Natural killer cell (primary cell): Measurements from ENCODE around the gene CAND2. TPM values are rescaled to one million over a fixed set of nuclear protein-coding genes. Genes with fewer than 3 reads are reported as not detected.
A peak's percentile ranks its signal among the peaks of the same experiment; 100 is the strongest.

Source experiments
- ATAC-seq, 3 donors: fragments of 150-1000 bp in 2 of 3; fragments of 200-7000 bp in 1 of 3; cut with Tn5 transposase; 1 replicate in 1 of 3; 2 replicates in 2 of 3; pipeline ENCODE4 v1.10.0; 2021; ENCODE audit warnings: mild to moderate bottlenecking in 2 of 3, moderate library complexity in 2 of 3
- DNase-seq, 2 donors: peaks; one replicate each; pipeline versions ENCODE4 v3.0.0 to v3.0.0-alpha.2; 2013 to 2021; ENCODE audit warnings: mixed read lengths in 1 of 2
- H3K27ac ChIP-seq: one replicate; pipeline ENCODE4 v1.5.1; 2013; ENCODE audit warnings: mild to moderate bottlenecking, low read length
- H3K27me3 ChIP-seq: one replicate; pipeline ENCODE4 v1.6.1; 2013; ENCODE audit warnings: low read length; ENCODE audit not compliant: control insufficient read depth, insufficient read depth
- H3K36me3 ChIP-seq: one replicate; pipeline ENCODE4 v1.6.1; 2013; ENCODE audit warnings: low read length; ENCODE audit not compliant: control insufficient read depth, insufficient read depth
- H3K4me1 ChIP-seq: one replicate; pipeline ENCODE4 v1.6.1; 2013; ENCODE audit warnings: low read length; ENCODE audit not compliant: control insufficient read depth, insufficient read depth
- H3K4me3 ChIP-seq: one replicate; pipeline ENCODE4 v1.5.1; 2013; ENCODE audit warnings: low read length
- H3K9me3 ChIP-seq: one replicate; pipeline ENCODE4 v1.6.1; 2013; ENCODE audit warnings: low read length; ENCODE audit not compliant: control insufficient read depth, insufficient read depth
- H3K27ac Mint-ChIP-seq, 2 donors: one replicate each; pipeline ENCODE4 v1.8.0; 2022; ENCODE audit warnings: mild to moderate bottlenecking in 2 of 2, mixed read lengths in 2 of 2, moderate library complexity in 1 of 2
- H3K27me3 Mint-ChIP-seq, 2 donors: one replicate each; pipeline ENCODE4 v1.8.0; 2022; ENCODE audit warnings: low read depth in 2 of 2, mixed read lengths in 2 of 2
- H3K36me3 Mint-ChIP-seq: one replicate; pipeline ENCODE4 v1.8.0; 2022; ENCODE audit warnings: mixed read lengths
- H3K4me1 Mint-ChIP-seq, 2 donors: one replicate each; pipeline ENCODE4 v1.8.0; 2022; ENCODE audit warnings: mixed read lengths in 2 of 2
- H3K4me3 Mint-ChIP-seq: one replicate; pipeline ENCODE4 v1.8.0; 2022; ENCODE audit warnings: mild to moderate bottlenecking, moderate library complexity, mixed read lengths
- H3K9me3 Mint-ChIP-seq, 2 donors: one replicate each; pipeline ENCODE4 v1.8.0; 2022; ENCODE audit warnings: mixed read lengths in 2 of 2
- WGBS: methylation state at CpG from one replicate; pipeline ENCODE4 v1.1.7; 2013; ENCODE audit warnings: missing lambda C conversion rate; ENCODE audit not compliant: insufficient coverage; 5-methylcytosine and 5-hydroxymethylcytosine counted together
- intact Hi-C: fragments of 100-400 bp; cut with micrococcal nuclease; formaldehyde crosslinking; loops from one replicate; pipeline ENCODE4 v1.14.2; 2022
- total RNA-seq, 4 donors: library from RNA; stranded (reverse); fragments of 120-200 nt in 1 of 4; gene quantifications; one replicate each; pipeline versions ENCODE4 v1.2.3 to v1.2.4, GENCODE V29; 2013 to 2022
- TF ChIP-seq, protein P1 (sequence below): fragments of 200-600 bp; IDR thresholded peaks from one replicate; pipeline ENCODE4 v1.8.0; 2022; ENCODE audit warnings: antibody characterized with exemption

CAND2 gene
- total RNA-seq, 3 donors from 2014 or later (not counting 1 experiment from before 2014, with no cell fraction given) = 0.52 to 1.3 (median 1.2) TPM

DNA sequence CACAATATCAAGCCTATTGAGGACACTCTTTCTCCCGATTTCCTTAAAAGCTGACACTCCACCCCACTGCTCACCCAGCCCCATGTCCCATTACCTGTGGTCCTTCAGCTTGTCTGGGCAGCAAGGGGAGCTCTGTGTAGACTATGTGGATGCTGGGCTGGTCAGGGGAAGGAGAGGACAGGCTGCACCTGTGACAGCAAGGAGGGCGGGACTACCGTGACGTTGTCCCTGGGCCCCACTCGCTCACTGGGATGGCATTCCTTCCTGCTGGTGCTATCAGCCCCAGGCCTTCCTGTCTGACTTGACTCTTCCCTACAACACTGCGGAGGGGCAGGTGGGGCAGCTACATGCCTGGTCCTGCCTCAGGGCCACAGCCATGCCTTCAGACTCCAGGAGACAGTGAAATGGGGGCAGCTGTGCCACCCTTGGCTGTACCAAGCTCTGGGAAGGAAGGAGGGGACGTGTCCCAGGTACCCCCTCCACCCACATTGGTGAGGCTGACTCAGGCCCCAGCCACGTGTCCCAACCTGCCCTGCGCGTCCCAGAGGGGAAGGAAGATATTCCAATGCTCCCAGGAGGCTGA lies 37.3 kb upstream of the CAND2 start, which contains the start of gene TMEM40:
TMEM40 (minus strand) TSS at position 163 of the 583 bp plus-strand sequence. CDS start 9,427 bp downstream, outside the sequence.
- H3K9me3 ChIP-seq = no peaks in the 10 kb centered on the region
- H3K27ac ChIP-seq = no peak within 1 kb of the TSS
- no peaks in the 10 kb centered on the region for H3K27me3 ChIP-seq
- WGBS = 87% methylated on average over 8 of the region's 10 CpGs
- no peaks in the 10 kb centered on the region for H3K36me3 ChIP-seq
- no peaks in the 10 kb centered on the region for H3K4me1 ChIP-seq
- Mint-ChIP-seq H3K4me3 (no peak within 1 kb of the TSS), H3K9me3 (no peaks in the 10 kb centered on the region), H3K27me3 (peaks cover 6 to 11% of the 10 kb centered on the region in 2 donors), H3K36me3 (no peaks in the 10 kb centered on the region), H3K4me1 (no peaks in the 10 kb centered on the region), H3K27ac (no peak within 1 kb of the TSS)
- no peak for DNase-seq
- intact Hi-C loops = no loop called here
- TF ChIP-seq, protein P1, sequence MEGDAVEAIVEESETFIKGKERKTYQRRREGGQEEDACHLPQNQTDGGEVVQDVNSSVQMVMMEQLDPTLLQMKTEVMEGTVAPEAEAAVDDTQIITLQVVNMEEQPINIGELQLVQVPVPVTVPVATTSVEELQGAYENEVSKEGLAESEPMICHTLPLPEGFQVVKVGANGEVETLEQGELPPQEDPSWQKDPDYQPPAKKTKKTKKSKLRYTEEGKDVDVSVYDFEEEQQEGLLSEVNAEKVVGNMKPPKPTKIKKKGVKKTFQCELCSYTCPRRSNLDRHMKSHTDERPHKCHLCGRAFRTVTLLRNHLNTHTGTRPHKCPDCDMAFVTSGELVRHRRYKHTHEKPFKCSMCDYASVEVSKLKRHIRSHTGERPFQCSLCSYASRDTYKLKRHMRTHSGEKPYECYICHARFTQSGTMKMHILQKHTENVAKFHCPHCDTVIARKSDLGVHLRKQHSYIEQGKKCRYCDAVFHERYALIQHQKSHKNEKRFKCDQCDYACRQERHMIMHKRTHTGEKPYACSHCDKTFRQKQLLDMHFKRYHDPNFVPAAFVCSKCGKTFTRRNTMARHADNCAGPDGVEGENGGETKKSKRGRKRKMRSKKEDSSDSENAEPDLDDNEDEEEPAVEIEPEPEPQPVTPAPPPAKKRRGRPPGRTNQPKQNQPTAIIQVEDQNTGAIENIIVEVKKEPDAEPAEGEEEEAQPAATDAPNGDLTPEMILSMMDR = no peak
- ATAC-seq = peak in 1 of 3 donors; percentile 23
- no peak within 1 kb of the TSS for H3K4me3 ChIP-seq

DNA sequence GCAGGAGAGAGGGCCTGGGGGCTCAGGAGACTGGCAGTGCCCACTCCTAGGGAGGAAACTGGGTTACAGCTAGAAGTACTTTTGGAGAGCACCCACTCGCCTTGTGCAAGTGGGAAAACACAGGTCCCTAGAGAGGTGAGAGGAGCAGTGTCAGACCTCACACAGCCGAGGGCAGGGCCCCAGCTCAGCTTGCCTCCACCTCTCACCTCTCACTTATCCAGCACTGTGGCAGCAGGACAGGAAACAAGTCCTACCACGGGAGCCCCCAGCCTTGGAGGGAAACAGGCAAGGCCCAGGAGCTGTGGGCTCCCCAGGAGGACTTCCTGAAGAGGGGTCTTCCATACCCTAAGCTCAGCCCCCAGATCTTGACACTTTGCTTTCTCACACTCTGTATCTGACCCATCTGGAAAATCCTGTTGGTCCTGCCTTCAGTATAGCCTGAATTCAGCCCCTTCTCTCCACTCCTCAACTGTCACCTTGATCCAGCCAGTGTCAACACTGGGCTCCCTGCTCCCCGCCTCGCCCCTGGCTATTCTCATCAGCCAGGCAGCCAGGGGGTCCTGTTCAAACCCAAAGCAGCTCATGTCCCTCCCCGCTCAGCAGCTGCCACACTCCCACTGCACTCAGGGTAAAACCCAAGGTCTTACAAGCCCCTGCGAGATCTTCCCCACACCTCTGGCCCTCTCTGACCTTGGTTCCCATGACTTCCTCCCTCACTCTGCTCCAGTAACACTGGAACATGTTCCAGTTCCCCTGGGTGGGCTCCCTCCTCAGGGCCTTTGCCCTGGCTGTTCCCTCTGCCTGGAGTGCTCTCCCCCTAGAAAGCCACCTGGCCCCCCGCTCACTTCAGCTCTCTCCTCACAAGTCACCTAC lies 36.6 kb upstream of the CAND2 start:
- peaks cover 6 to 11% of the 10 kb centered on the region in 2 donors for H3K27me3 Mint-ChIP-seq
- no peaks in the 10 kb centered on the region for H3K4me1 Mint-ChIP-seq
- no peak for ATAC-seq
- TF ChIP-seq, protein P1 = no peak
- no peaks in the 10 kb centered on the region for H3K27me3 ChIP-seq
- H3K36me3 ChIP-seq = no peaks in the 10 kb centered on the region
- H3K27ac Mint-ChIP-seq = no peak overlapping the region
- 73% methylated on average over 8 of the region's 8 CpGs for WGBS
- no peaks in the 10 kb centered on the region for H3K9me3 ChIP-seq
- H3K4me1 ChIP-seq = no peaks in the 10 kb centered on the region
- no peak overlapping the region for H3K4me3 Mint-ChIP-seq
- H3K36me3 Mint-ChIP-seq = no peaks in the 10 kb centered on the region
- no peaks in the 10 kb centered on the region for H3K9me3 Mint-ChIP-seq
- H3K27ac ChIP-seq = no peak overlapping the region
- intact Hi-C loops = no loop called here
- no peak overlapping the region for H3K4me3 ChIP-seq
- no peak for DNase-seq

DNA sequence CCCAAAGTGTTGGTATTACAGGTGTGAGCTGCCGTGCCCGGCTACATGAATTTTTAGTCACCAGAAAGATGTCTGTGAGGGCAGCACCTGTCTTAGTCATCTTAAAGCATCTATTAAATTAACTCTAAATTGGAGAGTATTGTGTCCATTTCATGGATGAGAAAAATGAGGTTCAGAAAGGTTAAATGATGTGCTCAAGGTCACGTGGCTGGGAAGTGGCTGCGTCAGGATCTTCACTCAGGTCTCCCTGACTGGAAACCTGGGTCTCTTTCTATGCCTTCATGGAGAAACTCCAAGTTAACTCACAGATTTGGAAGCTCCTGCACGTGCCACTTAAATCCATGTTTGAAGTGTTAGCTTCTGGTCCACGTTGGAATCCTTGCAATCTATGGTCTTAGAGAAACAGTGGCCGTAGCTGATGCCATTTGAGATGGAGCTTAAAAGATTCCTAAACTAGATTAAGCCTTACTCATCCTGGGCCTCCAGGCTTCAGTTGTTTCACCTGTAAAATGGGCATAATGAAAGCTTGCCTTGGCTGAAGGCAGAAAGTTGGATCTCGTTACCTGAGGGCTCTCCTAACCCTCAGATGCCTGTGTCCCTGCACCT lies 32.2 kb upstream of the CAND2 start:
- no peak overlapping the region for H3K4me3 ChIP-seq
- Mint-ChIP-seq H3K4me1 (no peaks in the 10 kb centered on the region), H3K27ac (no peak overlapping the region), H3K36me3 (no peaks in the 10 kb centered on the region), H3K4me3 (no peak overlapping the region), H3K9me3 (no peaks in the 10 kb centered on the region), H3K27me3 (peaks cover 4 to 8% of the 10 kb centered on the region in 2 donors)
- no peak for DNase-seq
- H3K9me3 ChIP-seq = no peaks in the 10 kb centered on the region
- intact Hi-C loops = no loop called here
- no peaks in the 10 kb centered on the region for H3K36me3 ChIP-seq
- no peak for ATAC-seq
- WGBS = 88% methylated on average over 8 of the region's 8 CpGs
- TF ChIP-seq, protein P1 = no peak
- no peaks in the 10 kb centered on the region for H3K4me1 ChIP-seq
- no peak overlapping the region for H3K27ac ChIP-seq
- H3K27me3 ChIP-seq = no peaks in the 10 kb centered on the region
